K562 treated with DMSO at 1 percent for 24 hours (cell line): ENCODE results near the gene ITIH3. TPM values are rescaled to one million over a fixed set of nuclear protein-coding genes. Genes with fewer than 3 reads are reported as not detected.

ENCODE experiments used
- total RNA-seq: library from RNA; unstranded; fragments of 300-600 nt; gene quantifications from 2 replicates; pipeline ENCODE4 v1.2.3, GENCODE V29; 2022; ENCODE audit warnings: low read depth; ENCODE audit not compliant: insufficient read depth

Gene ITIH3
- total RNA-seq = 0.10 TPM in 1 of 2 replicates, not detected in the other

GRCh38 chr3:52794612-52795099, at the start of gene ITIH3:
ITIH3 (plus strand) TSS chr3:52794796; CDS start chr3:52794804, 8 bp downstream.

GRCh38 chr3:52770496-52771333, 23.9 kb upstream of the ITIH3 start, which contains the start of gene NEK4:
NEK4 (minus strand) TSS chr3:52770940; CDS start chr3:52770746, 194 bp downstream.

GRCh38 chr3:52777127-52777958, 17.3 kb upstream of the ITIH3 start, which contains the start of gene ITIH1:
ITIH1 (plus strand) TSS chr3:52777599; CDS start chr3:52777616, 17 bp downstream.

GRCh38 chr3:52830535-52831258, 36.1 kb downstream of the ITIH3 start, which contains the start of gene ITIH4:
ITIH4 (minus strand) TSS chr3:52830672; CDS start chr3:52830642, 30 bp downstream.

GRCh38 chr3:52834871-52835501, 40.4 kb downstream of the ITIH3 start, which contains the start of gene MUSTN1:
MUSTN1 (minus strand) TSS chr3:52835019; CDS start chr3:52834948, 71 bp downstream.

Other genes with a start within 250 kb of the ITIH3 start
- 13.7 and 19.7 TPM in 2 replicates for gene PBRM1, start 108.9 kb upstream of the ITIH3 start, total RNA-seq
- 27.5 and 33.1 TPM in 2 replicates for gene GNL3, start 108.8 kb upstream of the ITIH3 start, total RNA-seq
- gene GLT8D1, start 89.0 kb upstream of the ITIH3 start, total RNA-seq = 32.6 and 39.1 TPM in 2 replicates
- gene SPCS1, start 88.7 kb upstream of the ITIH3 start, total RNA-seq = 64.8 and 65.9 TPM in 2 replicates
- 9.4 and 10.3 TPM in 2 replicates for gene NEK4, start 23.9 kb upstream of the ITIH3 start, total RNA-seq
- gene ITIH1, start 17.2 kb upstream of the ITIH3 start, total RNA-seq = not detected in 2 replicates
- 0.29 and 1.4 TPM in 2 replicates for gene ITIH4, start 35.9 kb downstream of the ITIH3 start, total RNA-seq
- 3.5 and 4.2 TPM in 2 replicates for gene MUSTN1, start 40.2 kb downstream of the ITIH3 start, total RNA-seq
- gene STIMATE, start 102.8 kb downstream of the ITIH3 start, total RNA-seq = 14.3 and 23.2 TPM in 2 replicates